Measurements from ENCODE around the gene RBP7.
"Not testable (repeated sequence)": the region's sequence is repeated elsewhere in the genome, so short reads cannot be mapped to it uniquely, and the experiment has no call there.

RBP7 gene

GRCh38 chr1:9996624-9997582 is at the start of gene RBP7:
TSS of gene RBP7 (plus strand) at chr1:9997228. CDS start at chr1:9997259, 31 bp downstream.
- peak; percentile 15 for DNase-seq

- no peak for DNase-seq
These were observed 39.3 kb upstream of the RBP7 start for GRCh38 chr1:9957726-9958125.

- no peak for DNase-seq
These were observed 37.0 kb upstream of the RBP7 start for GRCh38 chr1:9960011-9960410.

GRCh38 chr1:9960706-9961562 is 36.1 kb upstream of the RBP7 start:
- DNase-seq: no peak

- no peak for DNase-seq
These were observed 12.8 kb upstream of the RBP7 start for GRCh38 chr1:9984253-9984652.

GRCh38 chr1:9985001-9985400 is 12.0 kb upstream of the RBP7 start:
- DNase-seq: no peak

- no peak for DNase-seq
These were observed 7.3 kb upstream of the RBP7 start for GRCh38 chr1:9989773-9990172.

- no peak for DNase-seq
These were observed 6.1 kb upstream of the RBP7 start for GRCh38 chr1:9990944-9991343.

- no peak for DNase-seq
These were observed 4.1 kb upstream of the RBP7 start for GRCh38 chr1:9992910-9993309.

GRCh38 chr1:9993561-9994075 is 3.4 kb upstream of the RBP7 start:
- DNase-seq: no peak

- no peak for DNase-seq
These were observed 4.1 kb downstream of the RBP7 start for GRCh38 chr1:10001016-10001665.

GRCh38 chr1:10005248-10005647 is 8.2 kb downstream of the RBP7 start:
- not testable (repeated sequence) for DNase-seq

- DNase-seq: no peak
These were observed 10.1 kb downstream of the RBP7 start for GRCh38 chr1:10007169-10007568.

- no peak for DNase-seq
These were observed 17.0 kb downstream of the RBP7 start for GRCh38 chr1:10014016-10014415.

- no peak for DNase-seq
These were observed 22.5 kb downstream of the RBP7 start for GRCh38 chr1:10019561-10019960.

GRCh38 chr1:10020086-10020485 is 23.1 kb downstream of the RBP7 start:
- DNase-seq: no peak

GRCh38 chr1:10020678-10021077 is 23.6 kb downstream of the RBP7 start:
- DNase-seq: not testable (repeated sequence)

GRCh38 chr1:10021992-10022391 is 25.0 kb downstream of the RBP7 start:
- DNase-seq: not testable (repeated sequence)

GRCh38 chr1:10022656-10023055 is 25.6 kb downstream of the RBP7 start:
- no peak for DNase-seq

- DNase-seq: no peak
These were observed 28.3 kb downstream of the RBP7 start for GRCh38 chr1:10025354-10025753.

GRCh38 chr1:10027027-10027426 is 30.0 kb downstream of the RBP7 start:
- DNase-seq: no peak

GRCh38 chr1:10028956-10029500 is 32.0 kb downstream of the RBP7 start:
- not testable (repeated sequence) for DNase-seq

GRCh38 chr1:10031461-10031860 is 34.4 kb downstream of the RBP7 start:
- no peak for DNase-seq
